DND-41 (cell line): ENCODE data around the gene TMEM248.

Experiments
- EZH2 ChIP-seq: IDR thresholded peaks from 3 replicates; pipeline ENCODE4 v1.6.1; 2012; ENCODE audit warnings: borderline replicate concordance, low read depth, mild to moderate bottlenecking, moderate library complexity, low read length, inconsistent platforms; ENCODE audit not compliant: severe bottlenecking
- TF ChIP-seq, protein P1 (sequence below): IDR thresholded peaks from 2 replicates; pipeline ENCODE4 v1.5.1; 2012; ENCODE audit warnings: borderline replicate concordance, low read length, moderate library complexity, mild to moderate bottlenecking; ENCODE audit not compliant: poor library complexity, severe bottlenecking; ENCODE audit errors: extremely low read depth

DNA sequence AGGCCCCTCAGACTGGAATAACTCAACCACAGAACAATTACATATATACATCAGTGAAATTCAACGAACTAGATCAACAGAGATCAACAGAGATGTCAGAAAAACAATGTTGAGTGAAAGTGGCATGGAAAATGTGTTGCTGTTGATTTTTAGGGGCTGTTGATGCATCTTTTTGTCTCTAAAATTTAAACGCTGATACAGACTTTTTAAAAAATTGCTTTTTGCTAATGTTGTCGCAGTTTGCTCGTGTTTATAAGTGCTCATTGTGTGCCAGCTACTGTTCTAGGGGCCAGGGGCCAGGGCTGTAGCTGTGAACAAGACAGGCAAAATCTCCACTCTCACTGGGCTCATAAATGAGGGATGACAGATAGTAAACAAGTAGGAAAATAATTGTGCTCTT lies 18.3 kb downstream of the TMEM248 start:
- TF ChIP-seq EZH2, result no peak
- TF ChIP-seq, protein P1, sequence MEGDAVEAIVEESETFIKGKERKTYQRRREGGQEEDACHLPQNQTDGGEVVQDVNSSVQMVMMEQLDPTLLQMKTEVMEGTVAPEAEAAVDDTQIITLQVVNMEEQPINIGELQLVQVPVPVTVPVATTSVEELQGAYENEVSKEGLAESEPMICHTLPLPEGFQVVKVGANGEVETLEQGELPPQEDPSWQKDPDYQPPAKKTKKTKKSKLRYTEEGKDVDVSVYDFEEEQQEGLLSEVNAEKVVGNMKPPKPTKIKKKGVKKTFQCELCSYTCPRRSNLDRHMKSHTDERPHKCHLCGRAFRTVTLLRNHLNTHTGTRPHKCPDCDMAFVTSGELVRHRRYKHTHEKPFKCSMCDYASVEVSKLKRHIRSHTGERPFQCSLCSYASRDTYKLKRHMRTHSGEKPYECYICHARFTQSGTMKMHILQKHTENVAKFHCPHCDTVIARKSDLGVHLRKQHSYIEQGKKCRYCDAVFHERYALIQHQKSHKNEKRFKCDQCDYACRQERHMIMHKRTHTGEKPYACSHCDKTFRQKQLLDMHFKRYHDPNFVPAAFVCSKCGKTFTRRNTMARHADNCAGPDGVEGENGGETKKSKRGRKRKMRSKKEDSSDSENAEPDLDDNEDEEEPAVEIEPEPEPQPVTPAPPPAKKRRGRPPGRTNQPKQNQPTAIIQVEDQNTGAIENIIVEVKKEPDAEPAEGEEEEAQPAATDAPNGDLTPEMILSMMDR, result no peak
